Heart left ventricle (tissue), 16 donors: ENCODE measurements around the gene OVOL2. TPM values are rescaled to one million over a fixed set of nuclear protein-coding genes. Genes with fewer than 3 reads are reported as not detected.

ENCODE experiments used
- ATAC-seq, 4 donors: fragments of 200-7000 bp; cut with Tn5 transposase; one replicate each; pipeline ENCODE4 v1.9.1; 2020 to 2022; ENCODE audit warnings: moderate library complexity in 4 of 4, mild to moderate bottlenecking in 3 of 4, moderate number of reproducible peaks in 1 of 4
- DNase-seq, 5 donors: peaks; one replicate each; pipeline ENCODE4 v3.0.0-alpha.2; 2020
- H3K27ac ChIP-seq, 12 donors: fragments of 200-600 bp; sonication (generic) in 4 of 12; one replicate each; pipeline versions ENCODE4 v1.5.0 to v1.8.0; 2016 to 2022; ENCODE audit warnings: mild to moderate bottlenecking in 2 of 12
- H3K27me3 ChIP-seq, 9 donors: fragments of 200-600 bp; sonication (generic) in 2 of 9; one replicate each; pipeline versions ENCODE4 v1.5.1 to v1.8.0; 2016 to 2022; ENCODE audit warnings: mild to moderate bottlenecking in 3 of 9
- H3K36me3 ChIP-seq, 9 donors: fragments of 200-600 bp; sonication (generic) in 2 of 9; one replicate each; pipeline versions ENCODE4 v1.5.0 to v1.8.0; 2018 to 2022; ENCODE audit warnings: mild to moderate bottlenecking in 2 of 9
- H3K4me1 ChIP-seq, 12 donors: fragments of 200-600 bp; sonication (generic) in 4 of 12; one replicate each; pipeline versions ENCODE4 v1.5.0 to v1.8.0; 2016 to 2022; ENCODE audit warnings: mild to moderate bottlenecking in 3 of 12
- H3K4me3 ChIP-seq, 12 donors: fragments of 200-600 bp; sonication (generic) in 4 of 12; one replicate each; pipeline versions ENCODE4 v1.5.0 to v1.8.0; 2017 to 2022; ENCODE audit warnings: mild to moderate bottlenecking in 9 of 12, moderate library complexity in 4 of 12
- H3K9me3 ChIP-seq, 12 donors: fragments of 200-600 bp; sonication (generic) in 4 of 12; one replicate each; pipeline versions ENCODE4 v1.5.0 to v1.8.0; 2016 to 2022; ENCODE audit warnings: mild to moderate bottlenecking in 1 of 12
- POLR2A ChIP-seq, 2 donors: fragments of 450-650 bp; IDR thresholded peaks; one replicate each; pipeline ENCODE4 v1.6.1; 2017; ENCODE audit warnings: antibody characterized with exemption in 2 of 2, mild to moderate bottlenecking in 2 of 2, moderate library complexity in 2 of 2
- WGBS, 4 donors: extraction: QIAGEN DNeasy Blood & Tissue Kit in 2 of 4; methylation state at CpG; one replicate each; pipeline versions ENCODE4 v1.1.5 to v1.1.7; 2013 to 2018; 5-methylcytosine and 5-hydroxymethylcytosine counted together
- intact Hi-C, 10 donors: fragments of 100-400 bp; cut with DNase I; formaldehyde crosslinking; loops; one replicate each; pipeline versions ENCODE4 v1.11.1 to v1.14.2; 2022
- polyA plus RNA-seq, 2 donors: library from polyadenylated mRNA; stranded (reverse); fragments of 200-250 nt; gene quantifications; one replicate each; pipeline ENCODE4 v1.2.3, GENCODE V29; 2013
- total RNA-seq, 9 donors: library from RNA; depleted of rRNA in 2 of 9; stranded (reverse); fragments of >200 nt in 2 of 9; fragmentation: NEBNext Ultra II Directional in 3 of 9; extraction: Animal tissue kit (Norgen Biotek cat#: 25700) in 3 of 9; gene quantifications; one replicate each; pipeline versions ENCODE4 v1.1.0 to v1.2.4, GENCODE V29; 2016 to 2023
- TF ChIP-seq, protein P1 (sequence below), 12 donors: fragments of 200-600 bp; sonication (generic) in 4 of 12; IDR thresholded peaks; one replicate each; pipeline versions ENCODE4 v1.5.0 to v1.8.0; 2018 to 2022; ENCODE audit warnings: antibody characterized with exemption in 12 of 12, mild to moderate bottlenecking in 5 of 12
- donor health status: ischemic (EF 13 %, LVEDD 7.1; RV severe dilation, severe dysfunction).
- donor health status: healthy with polysubstance abuse.
- donor health status: DM: no; HTN: yes; CAD: no.
- donor health status: DM: no; HTN: no; CAD: no.
- donor health status: ischemic (EF 25% LVEDD 6.9; RV normal size, moderate dysfunction).
- donor health status: ischemic (EF 25% LVEDD 5.7; RV mildly dilated, moderate dysfunction).
- donor health status: healthy.
- donor health status: DM: yes; HTN: yes; CAD: no.
- donor health status: ischemic (EF 35%, LVEDD 5.7; RV mildly dilated, moderate dysfunction).
- donor health status: nonischemic (EF 11% LVEDD 7.7; RV severe dilation, severe dysfunction).
- donor health status: DM: yes; HTN: yes; CAD: no.
- donor health status: PGD.
- donor health status: ischemic (EF 29% LVEDD 5.4; RV normal size, mild dysfunction).
- donor health status: nonischemic (EF 23%, LVEDD 6.1; RV moderate dilation, normal function).

Gene OVOL2
- total and polyA plus RNA-seq, 11 donors: not detected

DNA sequence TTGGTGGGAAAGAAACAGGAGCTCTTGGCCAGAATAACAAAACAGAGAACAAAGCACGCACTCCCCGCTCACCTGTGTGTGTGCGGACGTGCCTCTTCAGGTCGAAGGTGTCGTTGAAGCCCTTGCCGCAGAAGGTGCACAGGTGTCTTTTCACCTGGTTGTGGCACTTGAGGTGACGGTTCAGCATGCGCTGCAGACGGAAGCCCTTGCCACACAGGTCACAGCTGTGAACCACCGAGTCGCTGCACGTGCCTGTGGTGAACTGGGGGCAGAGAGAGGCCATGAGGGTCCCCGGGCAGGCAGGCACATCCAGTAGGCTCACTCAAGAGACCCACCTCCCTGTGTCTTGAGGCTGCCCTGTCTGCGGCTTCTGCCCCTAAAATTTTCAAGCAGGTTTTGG lies 16.3 kb downstream of the OVOL2 start:
- Histone ChIP-seq H3K4me3 (no peak overlapping the region), H3K4me1 (no peaks in the 10 kb centered on the region), H3K9me3 (peaks cover 0 to 10% (median 0%) of the 10 kb centered on the region in 12 donors), H3K27ac (no peak overlapping the region), H3K27me3 (peaks cover 0 to 52% (median 0%) of the 10 kb centered on the region in 9 donors), H3K36me3 (no peaks in the 10 kb centered on the region)
- TF ChIP-seq POLR2A (IDR thresholded peaks at IDR 0.05): no peak
- TF ChIP-seq, protein P1, sequence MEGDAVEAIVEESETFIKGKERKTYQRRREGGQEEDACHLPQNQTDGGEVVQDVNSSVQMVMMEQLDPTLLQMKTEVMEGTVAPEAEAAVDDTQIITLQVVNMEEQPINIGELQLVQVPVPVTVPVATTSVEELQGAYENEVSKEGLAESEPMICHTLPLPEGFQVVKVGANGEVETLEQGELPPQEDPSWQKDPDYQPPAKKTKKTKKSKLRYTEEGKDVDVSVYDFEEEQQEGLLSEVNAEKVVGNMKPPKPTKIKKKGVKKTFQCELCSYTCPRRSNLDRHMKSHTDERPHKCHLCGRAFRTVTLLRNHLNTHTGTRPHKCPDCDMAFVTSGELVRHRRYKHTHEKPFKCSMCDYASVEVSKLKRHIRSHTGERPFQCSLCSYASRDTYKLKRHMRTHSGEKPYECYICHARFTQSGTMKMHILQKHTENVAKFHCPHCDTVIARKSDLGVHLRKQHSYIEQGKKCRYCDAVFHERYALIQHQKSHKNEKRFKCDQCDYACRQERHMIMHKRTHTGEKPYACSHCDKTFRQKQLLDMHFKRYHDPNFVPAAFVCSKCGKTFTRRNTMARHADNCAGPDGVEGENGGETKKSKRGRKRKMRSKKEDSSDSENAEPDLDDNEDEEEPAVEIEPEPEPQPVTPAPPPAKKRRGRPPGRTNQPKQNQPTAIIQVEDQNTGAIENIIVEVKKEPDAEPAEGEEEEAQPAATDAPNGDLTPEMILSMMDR (IDR thresholded peaks at IDR 0.05): no peak
- ATAC-seq: no peak
- intact Hi-C loops: no loop called here
- DNase-seq: no peak
- WGBS, 4 donors: 82 to 92% (median 86%) methylated on average over 15 of the region's 15 CpGs

DNA sequence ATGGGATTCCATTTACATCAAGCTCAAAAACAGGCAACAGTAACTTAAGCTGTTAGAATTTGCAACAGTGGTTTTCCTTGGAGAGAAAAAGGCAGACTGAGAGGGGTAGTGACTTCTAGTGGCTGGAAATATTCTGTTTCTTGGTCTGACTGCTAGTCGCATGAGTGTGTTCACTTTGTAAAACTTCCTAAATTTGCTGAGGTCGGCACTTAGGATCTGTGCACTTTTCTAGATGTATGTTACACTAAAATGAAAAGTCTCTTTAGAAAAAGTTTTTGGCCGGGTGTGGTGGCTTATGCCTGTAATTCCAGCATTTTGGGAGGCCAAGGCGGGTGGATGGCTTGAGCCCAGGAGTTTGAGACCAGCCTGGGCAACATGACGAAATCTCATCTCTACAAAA lies 18.7 kb downstream of the OVOL2 start:
- no peaks in the 10 kb centered on the region for H3K36me3 ChIP-seq
- 80 to 83% (median 81%) methylated on average over 5 of the region's 5 CpGs for WGBS, 4 donors
- no peak for DNase-seq
- peaks cover 0 to 43% (median 0%) of the 10 kb centered on the region in 9 donors for H3K27me3 ChIP-seq
- intact Hi-C loops: no loop called here
- no peak overlapping the region for H3K27ac ChIP-seq
- H3K9me3 ChIP-seq: peaks cover 0 to 10% (median 0%) of the 10 kb centered on the region in 12 donors
- TF ChIP-seq POLR2A (IDR thresholded peaks at IDR 0.05): no peak
- TF ChIP-seq, protein P1 (IDR thresholded peaks at IDR 0.05): no peak
- no peaks in the 10 kb centered on the region for H3K4me1 ChIP-seq
- H3K4me3 ChIP-seq: no peak overlapping the region
- ATAC-seq: no peak

DNA sequence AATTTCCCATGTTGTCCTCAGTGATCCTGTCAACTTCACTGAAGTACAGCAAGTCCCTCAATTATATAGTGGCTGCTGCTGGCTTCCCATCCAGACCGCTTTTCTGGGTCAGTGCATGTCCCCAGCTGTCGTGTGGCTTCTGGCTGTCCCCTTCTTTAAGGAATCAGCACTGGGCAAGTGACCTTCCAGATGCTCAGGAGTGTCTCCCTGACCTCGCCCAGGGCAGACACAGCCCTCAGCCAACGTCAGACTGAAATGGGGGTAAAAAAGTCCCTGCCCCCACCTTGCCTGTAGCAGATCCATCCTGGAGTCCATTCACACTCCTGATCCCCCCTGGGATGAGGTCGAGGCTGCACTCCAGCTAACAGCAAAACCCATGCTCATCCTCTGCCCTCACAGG lies 23.7 kb downstream of the OVOL2 start:
- Histone ChIP-seq H3K27ac (no peak overlapping the region), H3K36me3 (no peaks in the 10 kb centered on the region), H3K4me3 (no peak overlapping the region), H3K9me3 (no peaks in the 10 kb centered on the region), H3K27me3 (peaks cover 0 to 26% (median 0%) of the 10 kb centered on the region in 9 donors), H3K4me1 (no peaks in the 10 kb centered on the region)
- DNase-seq: no peak
- intact Hi-C loops: no loop called here
- no peak for ATAC-seq
- TF ChIP-seq, protein P1 (IDR thresholded peaks at IDR 0.05): no peak
- no peak for TF ChIP-seq POLR2A (IDR thresholded peaks at IDR 0.05)
- 48 to 53% (median 51%) methylated on average over 3 to 5 of the region's 5 CpGs for WGBS, 4 donors

DNA sequence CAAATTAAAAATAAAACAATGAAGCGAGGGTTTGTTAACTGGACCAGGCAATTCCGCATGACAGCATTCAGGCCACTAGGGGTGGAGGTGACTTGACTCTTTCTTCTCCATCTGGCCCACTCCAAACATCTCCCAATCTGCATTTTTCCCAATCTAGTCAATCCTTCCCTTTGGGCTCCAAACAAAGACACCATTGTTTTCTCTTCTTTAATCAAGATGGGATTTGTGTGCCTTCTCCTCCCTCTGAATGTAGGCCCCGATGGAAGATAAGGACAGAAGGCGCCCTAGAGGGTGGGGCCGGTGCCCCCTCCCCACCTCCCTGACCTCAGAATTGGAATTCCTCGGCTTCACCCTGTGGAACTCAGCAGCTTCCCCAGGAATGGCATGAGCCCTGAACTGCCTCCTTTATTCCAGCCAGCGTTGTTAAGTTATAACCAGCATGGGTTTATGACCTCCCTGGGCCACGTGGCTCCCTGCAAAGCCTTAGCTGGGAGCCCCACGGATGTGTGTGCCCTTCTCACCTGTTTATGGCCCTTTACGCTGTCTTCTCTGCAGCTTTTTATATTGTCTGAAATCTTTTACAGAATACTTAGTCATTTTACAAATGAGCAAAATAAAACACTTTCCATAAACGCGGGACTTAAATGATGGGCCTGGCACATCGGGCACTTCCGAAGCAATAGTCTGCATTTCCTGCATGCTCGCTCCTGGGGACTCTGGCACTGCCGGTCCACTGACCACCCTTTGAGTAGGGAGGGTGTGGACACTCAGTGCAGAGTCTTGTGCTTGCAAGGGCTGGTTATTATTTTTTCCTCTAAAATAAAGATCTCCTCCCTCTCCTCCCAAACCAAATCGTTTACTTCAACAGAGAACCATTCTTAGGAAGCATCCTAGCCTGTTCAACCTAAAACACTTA lies 24.5 kb downstream of the OVOL2 start:
- intact Hi-C loops: no loop called here
- DNase-seq: no peak
- H3K4me3 ChIP-seq: no peak overlapping the region
- H3K27me3 ChIP-seq: peaks cover 0 to 18% (median 0%) of the 10 kb centered on the region in 9 donors
- 70 to 79% (median 75%) methylated on average over 17 of the region's 17 CpGs for WGBS, 4 donors
- no peak for TF ChIP-seq POLR2A (IDR thresholded peaks at IDR 0.05)
- TF ChIP-seq, protein P1 (IDR thresholded peaks at IDR 0.05): no peak
- H3K27ac ChIP-seq: no peak overlapping the region
- H3K9me3 ChIP-seq: no peaks in the 10 kb centered on the region
- no peaks in the 10 kb centered on the region for H3K36me3 ChIP-seq
- H3K4me1 ChIP-seq: no peaks in the 10 kb centered on the region
- no peak for ATAC-seq
